Measurements from ENCODE around the gene ACBD3. TPM values are rescaled to one million over a fixed set of nuclear protein-coding genes. Genes with fewer than 3 reads are reported as not detected.

Gene ACBD3
- 36.1 TPM for total RNA-seq

DNA sequence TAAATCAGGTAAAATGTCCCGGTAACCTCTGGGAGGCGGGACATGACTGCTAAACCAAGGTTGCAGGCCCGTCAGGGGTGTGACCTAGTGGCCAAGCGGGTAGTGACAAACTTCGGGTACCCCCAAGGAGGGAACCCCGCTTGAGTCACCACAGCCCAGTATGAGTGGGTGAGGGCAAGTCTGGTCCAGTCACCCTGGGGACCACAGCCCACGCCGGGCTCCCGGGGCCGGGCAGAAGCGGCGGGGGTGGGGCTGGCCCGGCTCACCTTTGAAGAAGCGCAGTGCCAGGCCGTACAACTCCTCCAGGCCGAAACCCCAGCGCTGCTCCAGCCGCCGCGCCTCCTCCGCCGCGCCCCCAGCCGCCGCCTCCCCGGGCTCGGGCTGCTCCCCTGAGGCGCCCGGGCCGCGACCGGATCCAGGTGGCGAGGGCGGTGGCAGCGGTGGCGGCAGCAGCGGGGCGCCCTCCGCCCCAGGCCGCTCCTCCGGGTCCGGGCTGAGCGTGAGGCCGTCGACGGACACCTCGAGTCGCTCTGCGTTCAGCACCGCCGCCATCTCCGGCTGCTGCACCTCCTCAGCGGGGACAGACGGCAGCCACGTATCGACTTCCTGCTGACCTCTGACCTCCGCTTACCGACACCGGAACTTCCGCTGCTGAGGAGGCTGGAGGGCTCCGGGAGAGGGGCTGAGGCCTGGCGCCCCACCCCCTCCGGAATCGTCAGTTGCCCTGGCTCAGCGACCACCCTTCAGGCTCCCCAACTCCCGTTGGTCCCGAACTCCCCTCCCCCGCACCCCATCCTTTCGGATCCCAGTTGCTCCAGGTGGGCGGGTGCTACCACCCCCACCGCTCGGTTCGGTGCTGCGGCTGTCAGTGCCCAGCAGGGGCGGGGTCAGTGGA, at the start of gene ACBD3:
Gene ACBD3, minus strand, starts transcription at position 618 of the 895 bp plus-strand sequence. Its CDS starts 66 bp downstream, at position 552.

DNA sequence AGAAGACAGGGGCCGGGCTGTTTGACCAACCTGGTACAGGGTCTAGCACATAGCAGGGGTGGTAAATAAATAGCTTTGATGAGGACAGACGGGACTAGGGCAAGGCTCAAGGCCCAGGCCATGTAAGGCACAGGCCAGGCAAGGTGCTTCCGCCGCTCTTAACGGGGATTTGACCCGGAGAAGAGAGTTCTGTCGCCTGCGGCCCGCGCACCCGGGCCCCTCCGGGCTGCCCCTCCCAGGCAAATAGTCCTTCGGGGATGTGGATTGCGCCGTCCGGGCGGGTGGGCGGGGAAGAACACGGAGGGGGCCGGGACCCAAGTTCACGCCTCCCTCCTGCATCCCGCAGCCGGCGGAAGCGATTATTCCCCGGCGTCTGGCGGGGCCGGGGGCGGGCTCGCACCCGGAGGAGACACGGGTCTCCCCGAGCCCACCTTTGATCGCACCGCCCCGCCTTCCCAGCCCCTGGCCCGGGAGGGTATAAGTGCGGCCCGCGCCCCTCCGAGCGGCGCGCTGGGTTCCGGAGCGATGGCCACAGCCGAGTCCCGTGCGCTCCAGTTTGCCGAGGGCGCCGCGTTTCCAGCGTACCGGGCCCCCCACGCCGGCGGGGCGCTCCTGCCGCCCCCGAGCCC, 36.7 kb upstream of the ACBD3 start, which contains the start of gene MIXL1:
Gene MIXL1, plus strand, starts transcription at position 508 of the 629 bp plus-strand sequence. Its CDS starts 18 bp downstream, at position 526.

Small RNA genes within 50 kb of the gene (small RNA-seq; reads per million reads assigned to genes)
- not detected for gene AL512343.1 (ENCODE audit: low replicate concordance)

Other genes starting within 250 kb of the ACBD3 start
- 0.58 TPM for gene LEFTY2, start 245.5 kb downstream of the ACBD3 start, total RNA-seq
- gene SDE2, start 187.4 kb downstream of the ACBD3 start, total RNA-seq = 28.0 TPM
- 550 TPM for gene H3-3A, start 124.0 kb downstream of the ACBD3 start, total RNA-seq
- gene MIXL1, start 36.9 kb upstream of the ACBD3 start, total RNA-seq = not detected
- 7.4 TPM for gene LIN9, start 122.4 kb upstream of the ACBD3 start, total RNA-seq
- gene PARP1, start 221.4 kb upstream of the ACBD3 start, total RNA-seq = 100 TPM